Spleen (tissue), 7 donors: ENCODE data around the gene ZMYND8.

Experiments
- CTCF ChIP-seq, 11 experiments: fragments of 200-600 bp in 7 of 11; fragments of 450-650 bp in 4 of 11; sonication (generic) in 4 of 11; IDR thresholded peaks in 8 of 11; conservative IDR thresholded peaks in 3 of 11; 1 replicate in 7 of 11; 2 replicates in 4 of 11; pipeline versions ENCODE4 v1.4.0 to v1.8.0; 2016 to 2021; ENCODE audit warnings: antibody characterized with exemption in 11 of 11, inconsistent platforms in 4 of 11, mild to moderate bottlenecking in 1 of 11
- POLR2A ChIP-seq, 3 donors: fragments of 450-650 bp; IDR thresholded peaks; one replicate each; pipeline ENCODE4 v1.5.1; 2017; ENCODE audit warnings: antibody characterized with exemption in 3 of 3, mild to moderate bottlenecking in 1 of 3
- donor health status: DM: no; HTN: no; CAD: no; lungs with moderate emphysema.
- donor health status: DM: no; HTN: no; CAD: no.
- donor health status: DM: no; HTN: no; CAD: no.

GRCh38 chr20:47210470-47210869, 146.0 kb downstream of the ZMYND8 start:
- TF ChIP-seq POLR2A (IDR thresholded peaks at IDR 0.05), result no peak
- no peak for TF ChIP-seq CTCF (IDR thresholded peaks at IDR 0.05 in 8 of 11, conservative IDR thresholded peaks at IDR 0.05 in 3 of 11)
